Peyer's patch (tissue), 4 donors: Measurements from ENCODE around the gene FCN1. TPM values are rescaled to one million over a fixed set of nuclear protein-coding genes. Genes with fewer than 3 reads are reported as not detected.
"Not testable (repeated sequence)": the region's sequence is repeated elsewhere in the genome, so short reads cannot be mapped to it uniquely, and the experiment has no call there.

Experiments used
- DNase-seq, 3 donors: peaks; one replicate each; pipeline ENCODE4 v3.0.0-alpha.2; 2017 to 2019
- H3K27ac ChIP-seq, 4 donors: fragments of 200-600 bp; sonication (generic); one replicate each; pipeline ENCODE4 v1.5.1; 2016 to 2019
- H3K27me3 ChIP-seq, 2 donors: fragments of 200-600 bp; sonication (generic); one replicate each; pipeline ENCODE4 v1.5.1; 2019
- H3K36me3 ChIP-seq, 3 donors: fragments of 200-600 bp; sonication (generic); one replicate each; pipeline ENCODE4 v1.5.1; 2016 to 2019
- H3K4me1 ChIP-seq, 4 donors: fragments of 200-600 bp; sonication (generic); one replicate each; pipeline ENCODE4 v1.5.1; 2016 to 2019
- H3K4me3 ChIP-seq, 4 donors: fragments of 200-600 bp; sonication (generic); 1 replicate in 3 of 4; 2 replicates in 1 of 4; pipeline ENCODE4 v1.5.1; 2016 to 2019; ENCODE audit warnings: mild to moderate bottlenecking in 1 of 4
- H3K9me3 ChIP-seq, 4 donors: fragments of 200-600 bp; sonication (generic); one replicate each; pipeline ENCODE4 v1.5.1; 2016 to 2019; ENCODE audit warnings: mild to moderate bottlenecking in 1 of 4
- CTCF ChIP-seq, 6 experiments: fragments of 450-650 bp in 4 of 6; fragments of 200-600 bp in 2 of 6; sonication (generic) in 1 of 6; IDR thresholded peaks; one replicate each; pipeline ENCODE4 v1.5.1; 2017 to 2019; ENCODE audit warnings: antibody characterized with exemption in 6 of 6, mild to moderate bottlenecking in 3 of 6, moderate library complexity in 1 of 6
- POLR2A ChIP-seq, 2 donors: fragments of 450-650 bp; IDR thresholded peaks; one replicate each; pipeline ENCODE4 v1.5.1; 2017; ENCODE audit warnings: antibody characterized with exemption in 2 of 2, mild to moderate bottlenecking in 2 of 2, moderate library complexity in 2 of 2
- total RNA-seq, 4 donors: library from RNA; depleted of rRNA; stranded (reverse); fragments of >200 nt; gene quantifications; one replicate each; pipeline ENCODE4 v1.1.0, GENCODE V29; 2016

The FCN1 gene
- total RNA-seq, 4 donors from 2014 or later, result 2.5 TPM; not detected in 3

DNA sequence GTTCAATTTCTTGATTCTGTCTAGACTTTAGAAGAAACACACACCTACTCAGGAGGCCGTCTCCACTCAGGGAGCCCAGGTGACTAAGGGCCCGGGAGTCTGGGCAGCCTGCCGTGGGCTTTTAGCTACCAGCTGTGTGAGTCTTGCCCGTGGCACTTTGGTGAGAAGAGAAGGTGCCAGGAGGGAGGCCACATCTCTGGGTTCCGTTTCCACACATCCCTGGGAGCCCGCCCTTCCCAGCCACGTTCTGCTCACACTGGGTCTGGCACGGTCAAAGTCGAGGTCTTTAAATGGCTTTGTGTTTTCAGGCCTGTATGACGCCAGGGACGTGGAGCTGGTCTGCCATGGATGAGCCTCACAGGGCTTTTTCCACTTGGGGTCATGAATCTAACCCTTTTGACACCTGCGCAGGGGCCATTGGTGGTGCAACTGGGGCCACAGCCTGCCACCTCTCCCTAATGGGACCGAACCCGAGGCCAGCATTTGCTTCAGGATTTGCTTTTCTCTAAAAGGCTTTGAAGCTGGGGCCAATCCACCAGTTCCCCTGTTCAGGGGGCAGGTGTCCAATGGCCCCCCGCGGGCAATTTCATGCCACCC lies 54.3 kb downstream of the FCN1 start:
- Histone ChIP-seq H3K36me3 (no peaks in the 10 kb centered on the region), H3K9me3 (no peaks in the 10 kb centered on the region), H3K4me1 (no peaks in the 10 kb centered on the region), H3K27ac (no peak overlapping the region), H3K4me3 (no peak overlapping the region), H3K27me3 (no peaks in the 10 kb centered on the region)
- TF ChIP-seq POLR2A (IDR thresholded peaks at IDR 0.05) (no peak), CTCF (IDR thresholded peaks at IDR 0.05) (no peak)
- DNase-seq, result no peak

GRCh38 chr9:134861595-134862334 lies 55.9 kb downstream of the FCN1 start:
- no peaks in the 10 kb centered on the region for H3K9me3 ChIP-seq
- TF ChIP-seq CTCF (IDR thresholded peaks at IDR 0.05) (no peak), POLR2A (IDR thresholded peaks at IDR 0.05) (no peak)
- peak in 1 of 3 donors; percentile 37 for DNase-seq
- H3K27ac ChIP-seq, result no peak overlapping the region
- no peaks in the 10 kb centered on the region for H3K27me3 ChIP-seq
- no peaks in the 10 kb centered on the region for H3K4me1 ChIP-seq
- H3K36me3 ChIP-seq, result no peaks in the 10 kb centered on the region
- H3K4me3 ChIP-seq, result no peak overlapping the region

DNA sequence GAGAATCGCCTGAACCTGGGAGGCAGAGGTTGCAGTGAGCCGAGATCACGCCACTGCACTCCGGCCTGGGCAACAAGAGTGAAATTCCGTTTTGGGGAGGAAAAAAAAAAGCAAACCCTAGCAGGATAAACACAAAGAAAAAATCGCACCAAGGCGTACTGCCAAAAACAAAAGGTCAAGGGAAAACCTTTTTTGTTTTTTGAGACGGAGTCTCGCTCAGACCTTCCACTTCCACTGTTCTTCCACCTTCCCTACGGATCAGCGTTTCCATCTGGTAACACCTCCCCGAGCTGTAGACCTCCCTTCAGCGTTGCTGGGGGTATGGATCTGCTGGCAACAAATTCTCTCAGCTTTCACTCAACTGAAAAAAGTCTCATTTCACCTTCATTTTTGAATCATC lies 57.2 kb downstream of the FCN1 start:
- H3K4me3 ChIP-seq, result no peak overlapping the region
- no peaks in the 10 kb centered on the region for H3K27me3 ChIP-seq
- TF ChIP-seq CTCF (IDR thresholded peaks at IDR 0.05) (no peak), POLR2A (IDR thresholded peaks at IDR 0.05) (no peak)
- DNase-seq, result no peak
- H3K36me3 ChIP-seq, result no peaks in the 10 kb centered on the region
- no peaks in the 10 kb centered on the region for H3K4me1 ChIP-seq
- no peak overlapping the region for H3K27ac ChIP-seq
- H3K9me3 ChIP-seq, result no peaks in the 10 kb centered on the region

- peak in 1 of 3 donors; percentile 34 for DNase-seq
- H3K27me3 ChIP-seq, result no peaks in the 10 kb centered on the region
- no peak overlapping the region for H3K27ac ChIP-seq
- TF ChIP-seq POLR2A (IDR thresholded peaks at IDR 0.05), result no peak
- no peak for TF ChIP-seq CTCF (IDR thresholded peaks at IDR 0.05)
- H3K9me3 ChIP-seq, result no peaks in the 10 kb centered on the region
- no peaks in the 10 kb centered on the region for H3K4me1 ChIP-seq
- H3K4me3 ChIP-seq, result no peak overlapping the region
- H3K36me3 ChIP-seq, result no peaks in the 10 kb centered on the region
Observed at GRCh38 chr9:134858051-134858841, 59.5 kb downstream of the FCN1 start.

DNA sequence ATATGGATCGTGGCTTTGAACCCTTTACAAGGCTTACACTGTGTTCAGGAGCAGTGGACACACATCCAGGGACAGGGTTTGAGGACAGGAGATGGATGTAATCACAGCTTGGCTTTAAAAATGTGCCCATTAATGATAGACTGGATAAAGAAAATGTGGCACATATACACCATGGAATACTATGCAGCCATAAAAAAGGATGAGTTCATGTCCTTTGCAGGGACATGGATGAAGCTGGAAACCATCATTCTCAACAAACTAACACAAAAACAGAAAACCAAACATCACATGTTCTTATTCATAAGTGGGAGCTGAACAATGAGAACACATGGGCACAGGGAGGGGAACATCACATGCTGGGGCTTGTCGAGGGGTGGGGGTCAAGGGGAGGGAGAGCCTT lies 60.3 kb downstream of the FCN1 start:
- not testable (repeated sequence) for DNase-seq, H3K9me3 ChIP-seq, H3K36me3 ChIP-seq, H3K4me3 ChIP-seq, H3K4me1 ChIP-seq, H3K27me3 ChIP-seq, H3K27ac ChIP-seq

- Histone ChIP-seq H3K4me1 (no peaks in the 10 kb centered on the region), H3K9me3 (no peaks in the 10 kb centered on the region), H3K4me3 (no peak overlapping the region), H3K36me3 (no peaks in the 10 kb centered on the region), H3K27me3 (no peaks in the 10 kb centered on the region), H3K27ac (no peak overlapping the region)
- DNase-seq, result peak in 1 of 3 donors; percentile 25
- TF ChIP-seq POLR2A (IDR thresholded peaks at IDR 0.05) (no peak), CTCF (IDR thresholded peaks at IDR 0.05) (no peak)
Observed at GRCh38 chr9:134855900-134856377, 61.8 kb downstream of the FCN1 start.
